ENCODE data around the gene SLC48A1. TPM values are rescaled to one million over a fixed set of nuclear protein-coding genes. Genes with fewer than 3 reads are reported as not detected.

The SLC48A1 gene
- total RNA-seq, 1 experiment from 2014 or later = 20.0 TPM

- H3K4me1 ChIP-seq (ENCODE audit: control insufficient read depth in 1 of 2, insufficient read depth in 2 of 2, low read length in 2 of 2) = peaks cover under 1 to 16% of the 10 kb centered on the region in 2 experiments; a peak in 2 of 4 replicates
- no peaks in the 10 kb centered on the region for H3K9me2 ChIP-seq (ENCODE audit: insufficient read depth)
- no peak overlapping the region for H2AFZ ChIP-seq (ENCODE audit: low read depth, low read length, poor library complexity, severe bottlenecking)
- H3K36me3 ChIP-seq (ENCODE audit: control insufficient read depth in 1 of 2, insufficient read depth in 2 of 2, low read length in 2 of 2) = no peaks in the 10 kb centered on the region
- H3K4me2 ChIP-seq (ENCODE audit: low read length) = no peak overlapping the region
- ATAC-seq (no peak), DNase-seq (ENCODE audit: low read depth, low spot score) (no peak)
- CTCF ChIA-PET = interaction anchor here (0.8 to 3.3 kb wide), 4 partner anchors 11 to 107 kb away, joined by 3 to 21 read pairs (median 4); no protein-coding TSS in a partner anchor
- no peak overlapping the region for H3K9ac ChIP-seq (ENCODE audit: low read length)
- RAD21 ChIA-PET (ENCODE audit: low non-redundant PET in 1 of 2, low total read pairs in 2 of 2, uncharacterized antibody in 2 of 2, unreplicated experiment in 2 of 2) = no interaction called here
- no peak overlapping the region for H3K4me3 ChIP-seq (replicated peaks in 1 of 2; ENCODE audit: low read depth in 1 of 2, low read length in 2 of 2)
- H4K20me1 ChIP-seq (ENCODE audit: insufficient read depth) = no peaks in the 10 kb centered on the region
- POLR2A ChIA-PET = no interaction called here
- intact Hi-C loops (cut with micrococcal nuclease) = no loop called here
- no peak for TF ChIP-seq SIN3A (IDR thresholded peaks at IDR 0.05; ENCODE audit: low read depth)
- TF ChIP-seq ZFX (IDR thresholded peaks at IDR 0.05) = no peak
- no peak for TF ChIP-seq ATF3 (IDR thresholded peaks at IDR 0.05)
- no peak for TF ChIP-seq ELF1 (IDR thresholded peaks at IDR 0.05; ENCODE audit: borderline replicate concordance, low read depth)
- no peak for TF ChIP-seq CBX3 (IDR thresholded peaks at IDR 0.05; ENCODE audit: low read depth)
- TF ChIP-seq, protein P1, sequence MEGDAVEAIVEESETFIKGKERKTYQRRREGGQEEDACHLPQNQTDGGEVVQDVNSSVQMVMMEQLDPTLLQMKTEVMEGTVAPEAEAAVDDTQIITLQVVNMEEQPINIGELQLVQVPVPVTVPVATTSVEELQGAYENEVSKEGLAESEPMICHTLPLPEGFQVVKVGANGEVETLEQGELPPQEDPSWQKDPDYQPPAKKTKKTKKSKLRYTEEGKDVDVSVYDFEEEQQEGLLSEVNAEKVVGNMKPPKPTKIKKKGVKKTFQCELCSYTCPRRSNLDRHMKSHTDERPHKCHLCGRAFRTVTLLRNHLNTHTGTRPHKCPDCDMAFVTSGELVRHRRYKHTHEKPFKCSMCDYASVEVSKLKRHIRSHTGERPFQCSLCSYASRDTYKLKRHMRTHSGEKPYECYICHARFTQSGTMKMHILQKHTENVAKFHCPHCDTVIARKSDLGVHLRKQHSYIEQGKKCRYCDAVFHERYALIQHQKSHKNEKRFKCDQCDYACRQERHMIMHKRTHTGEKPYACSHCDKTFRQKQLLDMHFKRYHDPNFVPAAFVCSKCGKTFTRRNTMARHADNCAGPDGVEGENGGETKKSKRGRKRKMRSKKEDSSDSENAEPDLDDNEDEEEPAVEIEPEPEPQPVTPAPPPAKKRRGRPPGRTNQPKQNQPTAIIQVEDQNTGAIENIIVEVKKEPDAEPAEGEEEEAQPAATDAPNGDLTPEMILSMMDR (IDR thresholded peaks at IDR 0.05 in 2 of 3, conservative IDR thresholded peaks at IDR 0.05 in 1 of 3; ENCODE audit: borderline replicate concordance in 1 of 3, insufficient read depth in 1 of 3, low read depth in 2 of 3, low read length in 2 of 3) = no peak
- no peak for TF ChIP-seq EGR1 (IDR thresholded peaks at IDR 0.05; ENCODE audit: low read depth)
- no peak for TF ChIP-seq SRF (IDR thresholded peaks at IDR 0.05; ENCODE audit: low read depth)
- no peaks in the 10 kb centered on the region for H3K27me3 ChIP-seq (ENCODE audit: insufficient read depth, low read length)
- H3K27ac ChIP-seq (ENCODE audit: low read depth, low read length) = no peak overlapping the region
- H3K9me3 ChIP-seq (ENCODE audit: control insufficient read depth in 1 of 2, insufficient read depth in 1 of 2, low read depth in 1 of 2, low read length in 2 of 2) = no peaks in the 10 kb centered on the region
- H3K79me2 ChIP-seq (ENCODE audit: insufficient read depth, low read length) = no peaks in the 10 kb centered on the region
- BruUV-seq (replicated peaks) = no TSS peak
Measured at GRCh38 chr12:47731723-47732122, 41.3 kb upstream of the SLC48A1 start.

DNA sequence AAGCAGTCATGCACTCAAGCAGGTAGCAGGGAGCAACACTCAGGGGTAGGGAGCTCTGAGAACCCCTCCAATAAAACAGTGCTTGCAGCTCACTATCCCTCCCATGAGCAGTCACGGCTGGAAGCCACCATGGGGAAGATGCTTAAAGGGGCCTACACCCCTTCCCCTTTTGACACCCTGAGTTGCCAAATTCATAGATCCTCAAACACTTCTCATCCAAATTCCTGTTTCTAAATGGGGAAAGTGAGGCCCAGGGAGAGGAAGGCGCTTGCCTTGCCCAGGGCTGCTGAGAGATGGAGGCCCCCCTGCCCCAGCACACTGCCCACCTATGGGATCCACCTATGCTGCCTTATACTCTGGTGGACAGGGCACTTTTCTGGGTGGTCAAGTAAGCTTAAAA, 40.5 kb upstream of the SLC48A1 start:
- no peaks in the 10 kb centered on the region for H4K20me1 ChIP-seq (ENCODE audit: insufficient read depth)
- no peak overlapping the region for H2AFZ ChIP-seq (ENCODE audit: low read depth, low read length, poor library complexity, severe bottlenecking)
- H3K9ac ChIP-seq (ENCODE audit: low read length) = no peak overlapping the region
- no peaks in the 10 kb centered on the region for H3K36me3 ChIP-seq (ENCODE audit: control insufficient read depth in 1 of 2, insufficient read depth in 2 of 2, low read length in 2 of 2)
- intact Hi-C loops (cut with micrococcal nuclease) = no loop called here
- no peak overlapping the region for H3K4me3 ChIP-seq (replicated peaks in 1 of 2; ENCODE audit: low read depth in 1 of 2, low read length in 2 of 2)
- CTCF ChIA-PET = interaction anchor here (0.9 to 3.3 kb wide), 3 partner anchors 10 to 46 kb away, joined by 3 to 21 read pairs (median 3); no protein-coding TSS in a partner anchor
- no peak for TF ChIP-seq POLR2A (IDR thresholded peaks at IDR 0.05; ENCODE audit: borderline replicate concordance, extremely low read depth, insufficient read depth, insufficient read length)
- no TSS peak for BruUV-seq (replicated peaks)
- RAD21 ChIA-PET (ENCODE audit: low non-redundant PET in 1 of 2, low total read pairs in 2 of 2, uncharacterized antibody in 2 of 2, unreplicated experiment in 2 of 2) = no interaction called here
- no peaks in the 10 kb centered on the region for H3K9me2 ChIP-seq (ENCODE audit: insufficient read depth)
- H3K9me3 ChIP-seq (ENCODE audit: control insufficient read depth in 1 of 2, insufficient read depth in 1 of 2, low read depth in 1 of 2, low read length in 2 of 2) = no peaks in the 10 kb centered on the region
- H3K27me3 ChIP-seq (ENCODE audit: insufficient read depth, low read length) = no peaks in the 10 kb centered on the region
- ATAC-seq (no peak), DNase-seq (ENCODE audit: low read depth, low spot score) (no peak)
- no peaks in the 10 kb centered on the region for H3K79me2 ChIP-seq (ENCODE audit: insufficient read depth, low read length)
- POLR2A ChIA-PET = no interaction called here
- H3K27ac ChIP-seq (ENCODE audit: low read depth, low read length) = no peak overlapping the region
- no peak overlapping the region for H3K4me2 ChIP-seq (ENCODE audit: low read length)
- H3K4me1 ChIP-seq (ENCODE audit: control insufficient read depth in 1 of 2, insufficient read depth in 2 of 2, low read length in 2 of 2) = peaks cover 5 to 20% of the 10 kb centered on the region in 2 experiments; a peak in 2 of 4 replicates
